ENCODE measurements around the gene PVALEF.

Gene PVALEF

DNA sequence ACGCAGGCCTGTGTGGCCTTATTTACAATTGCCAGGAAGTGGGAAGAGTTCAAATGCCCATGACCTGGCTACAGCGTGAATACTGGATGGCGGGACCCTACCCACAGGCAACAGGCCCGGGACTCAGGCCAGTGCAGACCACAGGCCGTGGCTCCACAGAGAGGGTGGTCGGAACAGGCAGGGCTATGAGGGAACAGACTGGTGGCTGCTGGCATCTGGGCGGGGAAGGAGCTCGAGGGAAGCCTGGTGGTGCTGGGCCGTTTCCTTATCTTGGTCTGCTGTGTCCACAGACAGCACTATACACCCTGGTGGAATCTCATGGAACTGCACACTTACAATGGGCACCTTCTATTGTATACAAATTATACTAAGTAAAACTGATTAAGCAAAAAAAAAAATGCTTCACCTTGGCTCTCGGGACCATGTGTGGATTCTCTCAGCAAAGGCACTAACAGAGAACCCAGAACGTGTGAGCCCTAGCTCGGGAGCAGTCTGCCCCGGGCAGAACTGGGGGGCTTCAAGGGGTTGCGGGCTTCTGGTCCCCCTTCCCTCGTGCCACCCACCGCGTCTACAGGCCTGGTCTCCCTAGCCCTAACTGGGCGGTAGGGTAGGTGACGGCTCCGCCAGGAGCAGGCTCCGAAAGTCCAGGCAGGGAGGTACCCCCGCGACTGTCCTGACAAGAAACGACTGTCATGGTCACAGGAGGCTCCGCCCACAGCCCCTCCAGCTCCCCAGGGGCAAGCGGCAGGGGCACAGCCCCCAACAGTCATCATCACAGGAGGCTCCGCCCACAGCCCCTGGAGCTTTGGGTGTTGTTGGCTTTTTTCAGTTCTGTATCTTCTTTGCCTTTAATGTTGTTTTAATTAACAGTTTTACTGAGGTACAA lies 35.6 kb downstream of the PVALEF start:
- TF ChIP-seq, protein P1, sequence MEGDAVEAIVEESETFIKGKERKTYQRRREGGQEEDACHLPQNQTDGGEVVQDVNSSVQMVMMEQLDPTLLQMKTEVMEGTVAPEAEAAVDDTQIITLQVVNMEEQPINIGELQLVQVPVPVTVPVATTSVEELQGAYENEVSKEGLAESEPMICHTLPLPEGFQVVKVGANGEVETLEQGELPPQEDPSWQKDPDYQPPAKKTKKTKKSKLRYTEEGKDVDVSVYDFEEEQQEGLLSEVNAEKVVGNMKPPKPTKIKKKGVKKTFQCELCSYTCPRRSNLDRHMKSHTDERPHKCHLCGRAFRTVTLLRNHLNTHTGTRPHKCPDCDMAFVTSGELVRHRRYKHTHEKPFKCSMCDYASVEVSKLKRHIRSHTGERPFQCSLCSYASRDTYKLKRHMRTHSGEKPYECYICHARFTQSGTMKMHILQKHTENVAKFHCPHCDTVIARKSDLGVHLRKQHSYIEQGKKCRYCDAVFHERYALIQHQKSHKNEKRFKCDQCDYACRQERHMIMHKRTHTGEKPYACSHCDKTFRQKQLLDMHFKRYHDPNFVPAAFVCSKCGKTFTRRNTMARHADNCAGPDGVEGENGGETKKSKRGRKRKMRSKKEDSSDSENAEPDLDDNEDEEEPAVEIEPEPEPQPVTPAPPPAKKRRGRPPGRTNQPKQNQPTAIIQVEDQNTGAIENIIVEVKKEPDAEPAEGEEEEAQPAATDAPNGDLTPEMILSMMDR (IDR thresholded peaks at IDR 0.05; ENCODE audit: low read depth, low read length) = peak; percentile 64
- no peak overlapping the region for H3K4me3 ChIP-seq (ENCODE audit: low read depth, low read length)

DNA sequence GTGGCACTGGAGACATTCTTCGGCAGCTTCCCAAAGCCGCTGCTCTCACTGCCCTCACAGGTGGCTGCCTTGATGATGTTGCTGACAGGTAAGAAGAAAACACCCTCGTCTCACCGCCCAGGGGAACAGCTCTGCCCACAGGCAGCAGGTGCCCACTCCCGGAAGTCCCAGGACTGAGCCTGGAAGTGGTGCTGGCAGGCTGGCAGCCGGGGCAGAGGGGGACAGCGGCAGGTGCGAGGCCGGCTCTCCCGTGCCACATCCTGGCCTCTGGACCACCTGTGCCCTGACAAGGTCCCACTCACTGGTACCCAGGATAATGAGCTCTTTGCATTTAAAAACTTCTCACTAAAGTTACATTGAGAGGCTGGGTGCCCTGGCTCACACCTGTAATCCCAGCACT lies 37.0 kb downstream of the PVALEF start:
- TF ChIP-seq, protein P1 (IDR thresholded peaks at IDR 0.05; ENCODE audit: low read depth, low read length) = no peak
- no peak overlapping the region for H3K4me3 ChIP-seq (ENCODE audit: low read depth, low read length)

DNA sequence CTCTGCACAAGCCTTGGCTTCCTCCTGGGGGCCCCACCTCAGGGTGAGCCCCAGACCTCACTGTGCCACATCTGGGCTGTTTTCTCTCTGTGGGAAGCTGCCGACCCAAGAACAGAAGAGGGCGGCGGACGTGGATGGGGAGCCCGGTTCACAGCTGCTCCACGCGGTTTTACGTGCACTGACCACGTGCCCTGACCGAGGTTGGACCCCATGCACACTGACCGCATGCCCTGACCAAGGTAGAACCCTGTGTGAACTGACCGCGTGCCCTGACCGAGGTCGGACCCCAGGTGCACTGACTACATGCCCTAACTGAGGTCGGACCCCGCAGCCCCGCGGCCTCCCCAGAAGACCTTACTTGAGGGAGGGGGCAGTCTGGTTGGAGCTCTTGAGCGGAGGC lies 37.8 kb downstream of the PVALEF start:
- TF ChIP-seq, protein P1 (IDR thresholded peaks at IDR 0.05; ENCODE audit: low read depth, low read length) = no peak
- no peak overlapping the region for H3K4me3 ChIP-seq (ENCODE audit: low read depth, low read length)

DNA sequence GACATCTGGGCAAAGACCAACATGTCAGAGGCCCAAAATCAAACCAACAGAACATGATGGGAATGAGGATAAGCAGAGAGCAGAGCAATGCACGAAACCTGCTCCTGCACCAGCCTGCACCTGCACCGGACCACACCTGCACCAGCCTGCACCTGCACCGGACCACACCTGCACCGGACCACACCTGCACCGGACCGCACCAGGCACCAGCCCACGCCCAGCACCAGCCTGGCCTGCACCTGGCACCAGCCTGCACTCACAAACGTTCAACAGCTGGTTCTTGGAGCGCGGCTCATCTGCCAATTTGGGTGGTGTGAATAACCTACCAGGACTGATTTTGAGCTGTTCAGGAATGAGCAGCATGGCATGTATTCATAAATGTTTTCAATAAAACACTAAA lies 39.3 kb downstream of the PVALEF start:
- TF ChIP-seq, protein P1 (IDR thresholded peaks at IDR 0.05; ENCODE audit: low read depth, low read length) = no peak
- no peak overlapping the region for H3K4me3 ChIP-seq (ENCODE audit: low read depth, low read length)

DNA sequence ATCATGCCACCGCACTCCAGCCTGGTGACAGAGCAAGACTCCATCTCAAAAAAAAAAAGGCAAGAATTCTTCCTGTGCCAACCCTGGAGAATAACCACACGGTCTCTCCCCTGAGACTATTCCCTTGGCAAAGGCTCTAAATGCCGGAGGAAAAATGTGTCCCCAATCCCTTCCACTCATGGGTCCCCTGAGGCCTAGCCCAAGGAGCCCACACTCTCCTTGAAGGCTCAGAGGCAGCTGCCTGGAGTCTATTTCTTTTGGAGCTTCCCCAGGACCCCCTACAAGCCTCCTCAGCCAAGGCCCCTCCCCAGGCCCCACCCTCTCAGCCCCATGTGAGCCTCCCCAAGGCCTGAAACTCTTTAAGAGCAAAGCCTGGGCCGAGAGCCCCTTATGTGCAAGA lies 40.9 kb downstream of the PVALEF start:
- TF ChIP-seq, protein P1 (IDR thresholded peaks at IDR 0.05; ENCODE audit: low read depth, low read length) = no peak
- no peak overlapping the region for H3K4me3 ChIP-seq (ENCODE audit: low read depth, low read length)

DNA sequence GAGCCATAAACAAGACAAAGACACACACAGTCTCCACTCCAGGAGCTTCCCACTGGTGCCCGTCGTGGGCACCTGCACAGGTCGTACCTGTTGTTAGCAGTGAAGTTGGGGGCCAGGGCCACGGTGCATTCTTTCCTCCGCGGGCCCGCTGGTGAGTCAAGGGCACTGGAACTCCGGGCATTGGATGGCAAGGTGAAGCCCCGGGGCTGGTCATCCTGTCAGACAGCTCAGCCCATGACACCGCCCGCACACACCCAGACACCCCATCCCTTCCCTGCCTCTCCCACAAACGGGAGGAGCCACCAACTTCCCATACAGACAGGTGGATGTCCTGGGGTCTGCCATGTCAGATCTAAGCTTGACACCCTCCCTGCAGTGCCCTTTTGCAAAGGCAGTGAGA lies 41.4 kb downstream of the PVALEF start:
- TF ChIP-seq, protein P1 (IDR thresholded peaks at IDR 0.05; ENCODE audit: low read depth, low read length) = no peak
- no peak overlapping the region for H3K4me3 ChIP-seq (ENCODE audit: low read depth, low read length)

All from WI38 (cell line).